Peyer's patch (tissue), 4 donors: ENCODE data around the gene PPIC. TPM values are rescaled to one million over a fixed set of nuclear protein-coding genes. Genes with fewer than 3 reads are reported as not detected.

Experiments used
- DNase-seq, 3 donors: peaks; one replicate each; pipeline ENCODE4 v3.0.0-alpha.2; 2017 to 2019
- H3K27ac ChIP-seq, 4 donors: fragments of 200-600 bp; sonication (generic); one replicate each; pipeline ENCODE4 v1.5.1; 2016 to 2019
- H3K27me3 ChIP-seq, 2 donors: fragments of 200-600 bp; sonication (generic); one replicate each; pipeline ENCODE4 v1.5.1; 2019
- H3K36me3 ChIP-seq, 3 donors: fragments of 200-600 bp; sonication (generic); one replicate each; pipeline ENCODE4 v1.5.1; 2016 to 2019
- H3K4me1 ChIP-seq, 4 donors: fragments of 200-600 bp; sonication (generic); one replicate each; pipeline ENCODE4 v1.5.1; 2016 to 2019
- H3K4me3 ChIP-seq, 4 donors: fragments of 200-600 bp; sonication (generic); 1 replicate in 3 of 4; 2 replicates in 1 of 4; pipeline ENCODE4 v1.5.1; 2016 to 2019; ENCODE audit warnings: mild to moderate bottlenecking in 1 of 4
- H3K9me3 ChIP-seq, 4 donors: fragments of 200-600 bp; sonication (generic); one replicate each; pipeline ENCODE4 v1.5.1; 2016 to 2019; ENCODE audit warnings: mild to moderate bottlenecking in 1 of 4
- CTCF ChIP-seq, 6 experiments: fragments of 450-650 bp in 4 of 6; fragments of 200-600 bp in 2 of 6; sonication (generic) in 1 of 6; IDR thresholded peaks; one replicate each; pipeline ENCODE4 v1.5.1; 2017 to 2019; ENCODE audit warnings: antibody characterized with exemption in 6 of 6, mild to moderate bottlenecking in 3 of 6, moderate library complexity in 1 of 6
- POLR2A ChIP-seq, 2 donors: fragments of 450-650 bp; IDR thresholded peaks; one replicate each; pipeline ENCODE4 v1.5.1; 2017; ENCODE audit warnings: antibody characterized with exemption in 2 of 2, mild to moderate bottlenecking in 2 of 2, moderate library complexity in 2 of 2
- total RNA-seq, 4 donors: library from RNA; depleted of rRNA; stranded (reverse); fragments of >200 nt; gene quantifications; one replicate each; pipeline ENCODE4 v1.1.0, GENCODE V29; 2016

Gene PPIC
- total RNA-seq, 4 donors from 2014 or later, result 5.0 to 50.1 (median 32.6) TPM

DNA sequence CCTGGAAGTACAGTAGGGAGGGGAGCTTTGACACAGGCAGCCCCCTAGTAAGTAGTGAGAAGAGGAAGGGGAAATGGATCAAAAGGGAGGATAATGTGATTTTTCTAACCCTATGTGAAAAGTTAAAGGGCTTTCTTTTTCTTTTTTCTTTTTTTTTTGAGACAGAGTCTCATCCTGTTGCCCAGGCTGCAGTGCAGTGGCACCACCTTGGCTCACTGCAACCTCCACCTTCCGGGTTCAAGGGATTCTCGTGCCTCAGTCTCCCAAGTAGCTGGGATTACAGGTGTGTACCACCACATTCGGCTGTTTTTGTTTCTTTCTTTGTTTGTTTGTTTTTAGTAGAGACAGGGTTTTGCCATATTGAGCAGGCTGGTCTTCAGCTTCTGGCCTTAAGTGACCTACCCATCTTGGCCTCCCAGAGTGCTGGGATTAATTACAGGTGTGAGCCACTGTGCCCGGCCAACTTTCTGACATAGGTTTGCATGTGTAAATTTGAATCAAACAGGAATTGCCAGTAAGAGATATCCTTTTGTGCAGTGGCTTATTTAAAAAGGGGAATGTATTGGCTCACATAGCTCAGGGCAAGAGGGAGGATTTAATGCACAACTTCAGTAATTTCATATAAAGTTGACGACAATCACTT lies 39.1 kb upstream of the PPIC start:
- no peak for DNase-seq
- H3K4me1 ChIP-seq, result no peaks in the 10 kb centered on the region
- H3K27ac ChIP-seq, result no peak overlapping the region
- no peaks in the 10 kb centered on the region for H3K36me3 ChIP-seq
- no peaks in the 10 kb centered on the region for H3K27me3 ChIP-seq
- H3K4me3 ChIP-seq, result no peak overlapping the region
- TF ChIP-seq CTCF (IDR thresholded peaks at IDR 0.05), result no peak
- no peaks in the 10 kb centered on the region for H3K9me3 ChIP-seq

DNA sequence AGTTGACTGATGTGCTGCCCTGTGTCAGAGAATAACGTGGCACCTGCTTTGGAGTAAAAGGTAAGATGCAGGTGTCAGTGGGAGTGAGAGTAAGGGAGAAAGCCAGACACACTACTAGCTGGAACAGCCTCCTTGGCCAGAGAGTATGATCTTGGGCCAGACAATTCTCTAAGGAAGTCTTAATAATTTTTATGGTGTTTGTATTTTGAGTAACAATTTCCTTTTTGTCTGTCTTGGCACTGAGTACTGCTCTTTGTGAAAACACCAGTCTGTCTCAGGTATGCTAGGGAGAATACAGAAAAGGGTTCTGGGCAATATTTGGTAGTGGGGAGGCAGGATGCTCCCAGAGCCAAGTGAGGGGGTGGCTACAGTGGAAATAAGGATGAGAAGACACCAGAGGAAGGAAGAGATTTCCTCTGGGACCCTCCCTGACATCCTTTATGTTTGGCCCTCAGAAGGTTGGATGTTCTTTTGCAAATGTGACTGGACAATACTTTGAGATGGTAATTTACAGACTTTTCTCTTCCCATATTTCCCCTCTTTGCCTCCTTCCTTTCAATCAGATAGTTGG lies 31.9 kb upstream of the PPIC start:
- no peak overlapping the region for H3K27ac ChIP-seq
- DNase-seq, result no peak

DNA sequence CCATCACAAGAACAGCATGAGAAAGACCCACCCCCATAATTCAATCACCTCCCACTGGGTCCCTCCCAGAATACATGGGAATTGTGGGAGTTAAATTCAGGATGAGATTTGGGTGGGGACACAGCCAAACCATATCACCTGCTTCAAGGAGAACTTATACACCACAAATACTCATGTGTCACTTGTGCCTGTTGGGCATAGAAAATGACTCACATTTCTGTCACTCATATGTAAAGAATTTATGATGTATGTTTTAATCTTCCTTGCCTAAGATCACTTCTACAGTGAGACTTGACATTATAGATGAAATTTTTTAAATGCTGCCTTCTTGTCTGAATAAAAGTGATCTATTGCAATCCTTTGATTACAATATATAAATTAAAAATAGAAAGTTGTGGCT lies 29.5 kb upstream of the PPIC start:
- TF ChIP-seq POLR2A (IDR thresholded peaks at IDR 0.05) (no peak), CTCF (IDR thresholded peaks at IDR 0.05) (no peak)
- Histone ChIP-seq H3K27ac (no peak overlapping the region), H3K4me1 (no peaks in the 10 kb centered on the region), H3K9me3 (no peaks in the 10 kb centered on the region), H3K27me3 (no peaks in the 10 kb centered on the region), H3K36me3 (no peaks in the 10 kb centered on the region), H3K4me3 (no peak overlapping the region)
- DNase-seq, result no peak

More for the DNA sequence above, 31.9 kb upstream of the PPIC start:
- Histone ChIP-seq H3K9me3 (no peaks in the 10 kb centered on the region), H3K36me3 (no peaks in the 10 kb centered on the region), H3K4me1 (no peaks in the 10 kb centered on the region), H3K4me3 (no peak overlapping the region), H3K27me3 (no peaks in the 10 kb centered on the region)
- TF ChIP-seq POLR2A (IDR thresholded peaks at IDR 0.05), result no peak
- TF ChIP-seq CTCF (IDR thresholded peaks at IDR 0.05), result no peak

DNA sequence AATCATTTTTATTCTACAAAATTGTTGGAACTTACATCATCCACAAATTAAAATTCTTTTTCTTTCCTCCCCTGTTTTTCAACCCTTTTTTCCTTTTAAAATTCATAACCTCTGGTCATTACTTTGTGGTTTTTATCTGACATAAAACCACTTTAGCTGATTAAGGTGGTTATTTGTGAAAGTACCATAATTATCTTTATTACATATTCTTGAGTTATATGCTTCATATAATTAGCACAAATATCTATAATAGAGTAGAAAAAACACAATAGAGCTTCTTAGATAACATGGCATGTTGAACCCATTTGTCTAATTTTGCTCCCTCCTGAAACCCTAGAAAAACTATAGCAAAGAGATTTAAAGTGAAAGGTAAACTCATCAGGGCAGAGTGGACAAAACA lies 22.9 kb upstream of the PPIC start:
- DNase-seq, result no peak
- Histone ChIP-seq H3K27me3 (no peaks in the 10 kb centered on the region), H3K9me3 (no peaks in the 10 kb centered on the region), H3K36me3 (no peaks in the 10 kb centered on the region), H3K27ac (no peak overlapping the region), H3K4me1 (no peaks in the 10 kb centered on the region), H3K4me3 (no peak overlapping the region)
- no peak for TF ChIP-seq POLR2A (IDR thresholded peaks at IDR 0.05)
- no peak for TF ChIP-seq CTCF (IDR thresholded peaks at IDR 0.05)

DNA sequence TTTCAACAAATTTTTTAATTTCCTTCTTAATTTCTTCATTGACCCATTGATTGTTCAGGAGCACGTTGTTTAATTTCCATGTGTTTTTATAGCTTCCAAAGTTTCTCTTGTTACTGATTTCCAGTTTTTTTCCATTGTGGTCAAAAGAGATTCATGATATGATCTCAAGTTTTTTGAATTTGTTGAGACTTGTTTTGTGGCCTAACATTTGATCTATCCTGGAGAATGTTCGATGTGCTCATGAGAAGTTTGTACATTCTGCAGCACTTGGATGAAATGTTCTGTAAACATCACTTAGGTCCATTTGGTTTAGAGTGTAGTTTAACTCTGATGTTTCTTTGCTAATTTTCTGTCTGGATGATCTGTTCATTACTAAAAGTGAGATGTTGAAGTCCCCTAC lies 14.7 kb upstream of the PPIC start:
- DNase-seq, result no peak
- TF ChIP-seq CTCF (IDR thresholded peaks at IDR 0.05) (no peak), POLR2A (IDR thresholded peaks at IDR 0.05) (no peak)
- no peak overlapping the region for H3K4me3 ChIP-seq
- peaks cover 0 to 5% (median 0%) of the 10 kb centered on the region in 4 donors for H3K9me3 ChIP-seq
- H3K27me3 ChIP-seq, result no peaks in the 10 kb centered on the region
- no peaks in the 10 kb centered on the region for H3K36me3 ChIP-seq
- H3K4me1 ChIP-seq, result no peaks in the 10 kb centered on the region
- H3K27ac ChIP-seq, result no peak overlapping the region
